ENCODE data around the gene NIF3L1.

NIF3L1 gene

DNA sequence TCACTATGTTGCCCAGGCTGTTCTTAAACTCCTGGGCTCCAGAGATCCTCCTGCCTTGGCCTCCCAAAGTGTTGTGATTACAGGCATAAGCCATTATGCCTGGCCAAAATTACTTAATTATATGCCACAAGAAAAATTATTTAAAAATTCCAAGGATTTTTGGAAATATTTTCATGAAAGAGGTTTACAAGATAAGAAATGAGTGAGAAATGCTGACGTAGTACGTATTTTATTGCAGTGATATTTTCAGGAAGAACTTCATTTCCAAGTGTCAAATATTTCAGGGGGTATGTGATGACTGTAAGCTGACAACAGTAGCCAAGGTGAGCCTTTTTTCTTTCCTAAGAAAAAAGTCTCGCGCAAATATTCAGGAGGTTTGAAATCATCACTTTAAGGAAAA is 20.8 kb downstream of the NIF3L1 start:
- TF ChIP-seq TCF12 (IDR thresholded peaks at IDR 0.05; ENCODE audit: low read depth) (no peak), FOXM1 (IDR thresholded peaks at IDR 0.05; ENCODE audit: borderline replicate concordance, low read depth) (no peak), CEBPB (IDR thresholded peaks at IDR 0.05) (no peak), TEAD4 (IDR thresholded peaks at IDR 0.05) (no peak), CREB1 (IDR thresholded peaks at IDR 0.05; ENCODE audit: low read depth) (no peak), NFIC (IDR thresholded peaks at IDR 0.05) (no peak), YY1 (IDR thresholded peaks at IDR 0.05; ENCODE audit: low read depth) (no peak)
- TF ChIP-seq, protein P1, sequence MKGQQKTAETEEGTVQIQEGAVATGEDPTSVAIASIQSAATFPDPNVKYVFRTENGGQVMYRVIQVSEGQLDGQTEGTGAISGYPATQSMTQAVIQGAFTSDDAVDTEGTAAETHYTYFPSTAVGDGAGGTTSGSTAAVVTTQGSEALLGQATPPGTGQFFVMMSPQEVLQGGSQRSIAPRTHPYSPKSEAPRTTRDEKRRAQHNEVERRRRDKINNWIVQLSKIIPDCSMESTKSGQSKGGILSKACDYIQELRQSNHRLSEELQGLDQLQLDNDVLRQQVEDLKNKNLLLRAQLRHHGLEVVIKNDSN (IDR thresholded peaks at IDR 0.05) = no peak
- TF ChIP-seq, protein P2, sequence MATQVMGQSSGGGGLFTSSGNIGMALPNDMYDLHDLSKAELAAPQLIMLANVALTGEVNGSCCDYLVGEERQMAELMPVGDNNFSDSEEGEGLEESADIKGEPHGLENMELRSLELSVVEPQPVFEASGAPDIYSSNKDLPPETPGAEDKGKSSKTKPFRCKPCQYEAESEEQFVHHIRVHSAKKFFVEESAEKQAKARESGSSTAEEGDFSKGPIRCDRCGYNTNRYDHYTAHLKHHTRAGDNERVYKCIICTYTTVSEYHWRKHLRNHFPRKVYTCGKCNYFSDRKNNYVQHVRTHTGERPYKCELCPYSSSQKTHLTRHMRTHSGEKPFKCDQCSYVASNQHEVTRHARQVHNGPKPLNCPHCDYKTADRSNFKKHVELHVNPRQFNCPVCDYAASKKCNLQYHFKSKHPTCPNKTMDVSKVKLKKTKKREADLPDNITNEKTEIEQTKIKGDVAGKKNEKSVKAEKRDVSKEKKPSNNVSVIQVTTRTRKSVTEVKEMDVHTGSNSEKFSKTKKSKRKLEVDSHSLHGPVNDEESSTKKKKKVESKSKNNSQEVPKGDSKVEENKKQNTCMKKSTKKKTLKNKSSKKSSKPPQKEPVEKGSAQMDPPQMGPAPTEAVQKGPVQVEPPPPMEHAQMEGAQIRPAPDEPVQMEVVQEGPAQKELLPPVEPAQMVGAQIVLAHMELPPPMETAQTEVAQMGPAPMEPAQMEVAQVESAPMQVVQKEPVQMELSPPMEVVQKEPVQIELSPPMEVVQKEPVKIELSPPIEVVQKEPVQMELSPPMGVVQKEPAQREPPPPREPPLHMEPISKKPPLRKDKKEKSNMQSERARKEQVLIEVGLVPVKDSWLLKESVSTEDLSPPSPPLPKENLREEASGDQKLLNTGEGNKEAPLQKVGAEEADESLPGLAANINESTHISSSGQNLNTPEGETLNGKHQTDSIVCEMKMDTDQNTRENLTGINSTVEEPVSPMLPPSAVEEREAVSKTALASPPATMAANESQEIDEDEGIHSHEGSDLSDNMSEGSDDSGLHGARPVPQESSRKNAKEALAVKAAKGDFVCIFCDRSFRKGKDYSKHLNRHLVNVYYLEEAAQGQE (IDR thresholded peaks at IDR 0.05; ENCODE audit: low read depth) = no peak

DNA sequence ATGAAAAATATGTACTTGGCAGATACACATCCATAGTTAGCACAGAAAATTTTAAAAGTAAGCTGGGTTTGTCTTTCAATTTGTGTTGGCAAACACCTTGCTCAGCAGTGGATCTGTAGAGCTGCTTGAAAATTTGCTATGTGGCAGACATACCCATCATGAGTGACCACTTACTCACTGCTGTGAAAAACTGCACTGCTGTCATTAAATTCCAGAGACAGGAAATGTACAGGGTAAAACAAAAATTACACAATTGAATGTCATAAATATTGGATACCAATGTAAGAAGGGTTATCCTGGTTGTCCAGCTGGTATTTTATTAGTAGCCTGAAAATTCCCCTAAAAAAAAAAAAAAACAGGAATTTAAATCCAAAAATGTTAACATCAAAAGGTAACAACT is 24.5 kb downstream of the NIF3L1 start:
- TF ChIP-seq, protein P1 (IDR thresholded peaks at IDR 0.05) = no peak
- no peak for TF ChIP-seq TAF1 (IDR thresholded peaks at IDR 0.05; ENCODE audit: low read depth)
- TF ChIP-seq TEAD4 (IDR thresholded peaks at IDR 0.05) = no peak
- TF ChIP-seq ZBTB7A (IDR thresholded peaks at IDR 0.05; ENCODE audit: low read depth) = no peak
- TF ChIP-seq EGR1 (IDR thresholded peaks at IDR 0.05) = no peak
- TF ChIP-seq, protein P2 (IDR thresholded peaks at IDR 0.05; ENCODE audit: low read depth) = no peak
- no peak for TF ChIP-seq CEBPB (IDR thresholded peaks at IDR 0.05)
- TF ChIP-seq NFIC (IDR thresholded peaks at IDR 0.05) = no peak
- TF ChIP-seq YY1 (IDR thresholded peaks at IDR 0.05; ENCODE audit: low read depth) = no peak
- no peak for TF ChIP-seq CREB1 (IDR thresholded peaks at IDR 0.05; ENCODE audit: low read depth)
- no peak for TF ChIP-seq MAX (IDR thresholded peaks at IDR 0.05)
- no peak for TF ChIP-seq TCF12 (IDR thresholded peaks at IDR 0.05; ENCODE audit: low read depth)

DNA sequence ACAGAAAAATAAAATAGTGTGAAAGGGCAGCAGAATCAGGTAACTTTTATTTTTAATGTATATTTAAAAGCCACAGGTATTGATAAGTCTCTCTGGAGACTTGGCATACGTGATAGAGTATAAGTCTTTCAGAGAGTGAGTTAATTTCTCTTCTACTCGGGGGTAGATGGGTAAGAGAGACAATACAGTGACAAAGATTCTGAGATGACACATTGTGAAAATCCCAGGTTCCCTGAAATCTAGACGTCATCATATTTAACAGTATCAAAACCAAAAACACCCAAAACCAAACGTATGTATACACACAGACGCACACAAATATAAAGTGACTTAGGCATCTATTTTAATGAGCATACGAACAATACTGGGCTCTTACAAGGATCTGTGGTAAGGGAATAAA is 33.3 kb downstream of the NIF3L1 start:
- TF ChIP-seq, protein P2 (IDR thresholded peaks at IDR 0.05; ENCODE audit: low read depth) = no peak
- TF ChIP-seq YY1 (IDR thresholded peaks at IDR 0.05; ENCODE audit: low read depth) (no peak), CEBPB (IDR thresholded peaks at IDR 0.05) (no peak), ZBTB7A (IDR thresholded peaks at IDR 0.05; ENCODE audit: low read depth) (no peak), EP300 (IDR thresholded peaks at IDR 0.05; ENCODE audit: borderline replicate concordance) (no peak), EGR1 (IDR thresholded peaks at IDR 0.05) (no peak), CREB1 (IDR thresholded peaks at IDR 0.05; ENCODE audit: low read depth) (no peak), TAF1 (IDR thresholded peaks at IDR 0.05; ENCODE audit: low read depth) (no peak), RAD21 (IDR thresholded peaks at IDR 0.05; ENCODE audit: low read depth) (no peak), TCF12 (IDR thresholded peaks at IDR 0.05; ENCODE audit: low read depth) (no peak), FOXM1 (IDR thresholded peaks at IDR 0.05; ENCODE audit: borderline replicate concordance, low read depth) (no peak), NFIC (IDR thresholded peaks at IDR 0.05) (no peak)
- TF ChIP-seq, protein P1 (IDR thresholded peaks at IDR 0.05) = no peak

DNA sequence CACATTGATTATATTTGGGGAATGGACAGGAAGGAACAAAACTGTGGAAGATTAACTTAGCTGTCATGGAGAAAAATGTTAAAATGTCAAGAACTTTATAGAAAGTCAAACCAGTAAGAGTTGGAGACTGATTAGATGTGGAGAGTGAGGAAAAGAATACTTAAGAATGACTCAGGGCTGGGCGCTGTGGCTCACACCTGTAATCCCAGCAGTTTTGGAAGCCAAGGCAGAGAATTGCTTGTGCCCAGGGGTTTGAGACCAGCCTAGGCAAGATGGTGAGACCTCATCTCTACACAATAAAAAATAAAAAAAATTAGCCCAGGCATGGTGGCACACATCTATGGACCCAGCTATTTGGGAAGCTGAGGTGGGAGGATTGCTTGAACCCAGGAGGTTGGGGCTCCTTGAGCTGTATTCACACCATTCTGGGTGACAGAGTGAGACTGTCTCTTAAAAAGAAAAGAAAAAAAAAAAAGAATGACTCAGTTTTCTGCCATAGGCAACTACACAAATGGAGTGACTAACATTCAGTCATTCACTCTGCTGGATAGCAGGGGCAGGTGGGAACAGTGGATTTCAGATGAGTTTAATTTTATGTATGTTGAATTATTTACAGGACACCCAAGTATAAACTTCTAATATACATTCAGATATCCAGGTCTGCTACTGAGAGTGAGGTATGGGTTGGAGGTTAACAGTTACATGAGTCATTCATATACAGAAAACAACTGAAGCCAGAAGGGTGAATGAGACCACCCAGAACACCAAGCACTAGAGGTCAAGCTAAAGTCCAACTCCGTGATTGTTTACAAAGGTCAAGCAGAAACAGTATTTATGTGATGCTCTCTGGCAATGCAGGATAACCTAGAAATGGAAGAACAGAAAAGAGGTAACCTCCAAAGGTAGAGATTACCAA is 40.4 kb downstream of the NIF3L1 start:
- no peak for TF ChIP-seq ZBTB7A (IDR thresholded peaks at IDR 0.05; ENCODE audit: low read depth)

Data from Ishikawa (cell line).